Body of pancreas (tissue), 4 donors: Measurements from ENCODE around the gene USP13.

Experiments used
- CTCF ChIP-seq, 7 experiments: fragments of 450-650 bp in 4 of 7; fragments of 200-600 bp in 3 of 7; sonication (generic) in 3 of 7; IDR thresholded peaks; one replicate each; pipeline ENCODE4 v1.5.1; 2016 to 2019; ENCODE audit warnings: antibody characterized with exemption in 7 of 7
- POLR2A ChIP-seq, 3 donors: fragments of 450-650 bp; IDR thresholded peaks; one replicate each; pipeline ENCODE4 v1.6.1; 2016; ENCODE audit warnings: antibody characterized with exemption in 3 of 3, mild to moderate bottlenecking in 2 of 3

- TF ChIP-seq POLR2A (IDR thresholded peaks at IDR 0.05) = no peak
- no peak for TF ChIP-seq CTCF (IDR thresholded peaks at IDR 0.05)
Observed at GRCh38 chr3:179826247-179826637, 173.4 kb downstream of the USP13 start.
